Smooth muscle cell (in vitro differentiated cells): ENCODE measurements around the gene KRTAP12-4. TPM values are rescaled to one million over a fixed set of nuclear protein-coding genes. Genes with fewer than 3 reads are reported as not detected.

ENCODE experiments used
- DNase-seq: peaks from one replicate; lab custom pipeline; 2025; ENCODE audit not compliant: unreplicated experiment; lab: John Stamatoyannopoulos, UW
- H2AFZ ChIP-seq: fragments of 200-600 bp; sonication (generic); 2 replicates; pipeline ENCODE4 v1.6.0; 2016; ENCODE audit warnings: antibody characterized with exemption, low read depth, mild to moderate bottlenecking
- H3F3A ChIP-seq: fragments of 200-600 bp; sonication (generic); 2 replicates; pipeline ENCODE4 v1.6.0; 2017; ENCODE audit warnings: antibody characterized with exemption, low read depth
- H3K27ac ChIP-seq: fragments of 200-600 bp; sonication (generic); 2 replicates; pipeline ENCODE4 v1.5.1; 2016; ENCODE audit warnings: low read depth, mild to moderate bottlenecking
- H3K27me3 ChIP-seq: fragments of 200-600 bp; sonication (generic); 2 replicates; pipeline ENCODE4 v1.6.1; 2016; ENCODE audit warnings: low read depth, mild to moderate bottlenecking
- H3K36me3 ChIP-seq: fragments of 200-600 bp; sonication (generic); 2 replicates; pipeline ENCODE4 v1.5.1; 2016; ENCODE audit warnings: low read depth
- H3K4me1 ChIP-seq: fragments of 200-600 bp; sonication (generic); 2 replicates; pipeline ENCODE4 v1.5.1; 2016; ENCODE audit warnings: low read depth
- H3K4me2 ChIP-seq: fragments of 200-600 bp; sonication (generic); 2 replicates; pipeline ENCODE4 v1.6.0; 2016; ENCODE audit warnings: mild to moderate bottlenecking
- H3K4me3 ChIP-seq: fragments of 200-600 bp; sonication (generic); 2 replicates; pipeline ENCODE4 v1.5.1; 2016; ENCODE audit warnings: mild to moderate bottlenecking
- H3K79me2 ChIP-seq: fragments of 200-600 bp; sonication (generic); 2 replicates; pipeline ENCODE4 v1.6.0; 2016; ENCODE audit warnings: low read depth, mild to moderate bottlenecking
- H3K9ac ChIP-seq: fragments of 200-600 bp; sonication (generic); 2 replicates; pipeline ENCODE4 v1.6.0; 2016; ENCODE audit warnings: low read depth
- H3K9me3 ChIP-seq: fragments of 200-600 bp; sonication (generic); replicated peaks from 2 replicates; pipeline ENCODE4 v1.5.1; 2016; ENCODE audit warnings: low read depth
- H4K20me1 ChIP-seq: fragments of 200-600 bp; sonication (generic); 2 replicates; pipeline ENCODE4 v1.6.0; 2016; ENCODE audit warnings: low read depth
- CTCF ChIP-seq: fragments of 200-600 bp; sonication (generic); IDR thresholded peaks from 2 replicates; pipeline ENCODE4 v1.5.1; 2017; ENCODE audit warnings: borderline replicate concordance, mild to moderate bottlenecking, antibody characterized with exemption; ENCODE audit not compliant: insufficient read depth, poor library complexity, severe bottlenecking
- WGBS: methylation state at CpG from one replicate; pipeline ENCODE4 v1.1.7; 2016; ENCODE audit warnings: low lambda C conversion rate; 5-methylcytosine and 5-hydroxymethylcytosine counted together
- polyA plus RNA-seq: library from polyadenylated mRNA; unstranded; fragments of >200 nt; fragmentation: Nextera tagmentation; extraction: Ambion mirVana; gene quantifications from 2 replicates; pipeline ENCODE4 v1.2.1, GENCODE V29; 2016
- total RNA-seq: library from RNA; depleted of rRNA; stranded (reverse); fragments of >200 nt; gene quantifications from 2 replicates; pipeline ENCODE4 v1.2.3, GENCODE V29; 2014

KRTAP12-4 gene
- total and polyA plus RNA-seq, 2 experiments from 2014 or later = not detected

DNA sequence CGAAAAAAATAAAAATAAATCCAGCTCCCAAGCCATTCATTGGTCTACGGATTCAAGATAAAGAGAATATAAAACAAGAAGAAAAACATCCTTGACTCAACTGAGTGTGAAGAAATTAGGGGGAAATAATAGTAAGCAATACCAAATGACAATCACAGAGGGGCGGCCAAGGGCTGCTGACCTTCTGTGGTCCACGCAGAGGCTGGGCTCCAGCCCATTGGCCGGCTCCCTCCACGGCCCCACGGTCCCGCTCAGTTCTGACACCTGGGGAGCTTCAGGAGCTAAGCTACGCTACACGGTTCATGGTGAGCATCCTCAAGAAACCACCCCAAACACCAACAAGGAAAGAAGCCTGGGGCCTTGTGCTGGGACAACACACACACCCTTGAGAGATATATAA lies 42.1 kb upstream of the KRTAP12-4 start:
- H3K4me3 ChIP-seq = no peak overlapping the region
- no peak for TF ChIP-seq CTCF
- H3K36me3 ChIP-seq = no peaks in the 10 kb centered on the region
- no peaks in the 10 kb centered on the region for H3K27me3 ChIP-seq
- H3K4me2 ChIP-seq = no peak overlapping the region
- H3K27ac ChIP-seq = no peak overlapping the region
- no peaks in the 10 kb centered on the region for H3K9me3 ChIP-seq
- no peaks in the 10 kb centered on the region for H3K79me2 ChIP-seq
- H3K9ac ChIP-seq = no peak overlapping the region
- peaks cover 12% of the 10 kb centered on the region for H3F3A ChIP-seq
- no peak overlapping the region for H2AFZ ChIP-seq
- 84% methylated on average over 10 of the region's 10 CpGs for WGBS
- no peak for DNase-seq
- peaks cover 14% of the 10 kb centered on the region for H3K4me1 ChIP-seq
- no peaks in the 10 kb centered on the region for H4K20me1 ChIP-seq

DNA sequence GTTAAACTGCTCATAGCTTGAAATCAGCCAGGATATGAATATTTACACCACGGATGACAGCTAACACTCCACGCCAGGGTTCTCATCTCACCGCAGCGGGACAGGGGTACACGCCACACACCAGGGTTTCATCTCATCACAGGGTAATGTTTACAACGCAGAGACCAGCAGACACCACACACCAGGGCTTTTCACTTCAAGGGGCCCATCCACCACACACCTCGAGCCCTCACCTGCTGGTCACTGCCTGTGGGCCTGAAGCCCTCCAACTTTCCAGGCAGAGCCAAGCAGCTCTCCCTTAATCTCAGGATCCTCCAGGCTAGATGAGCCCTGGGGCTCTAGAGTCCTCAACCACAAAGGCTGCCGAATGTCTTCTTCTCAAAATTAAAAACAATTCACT lies 41.2 kb upstream of the KRTAP12-4 start:
- peaks cover 14% of the 10 kb centered on the region for H3K4me1 ChIP-seq
- no peak for TF ChIP-seq CTCF
- no peak overlapping the region for H2AFZ ChIP-seq
- H3K79me2 ChIP-seq = no peaks in the 10 kb centered on the region
- WGBS = 81% methylated on average over 8 of the region's 8 CpGs
- H4K20me1 ChIP-seq = no peaks in the 10 kb centered on the region
- no peak overlapping the region for H3K4me3 ChIP-seq
- no peak overlapping the region for H3K4me2 ChIP-seq
- H3K9me3 ChIP-seq = no peaks in the 10 kb centered on the region
- no peaks in the 10 kb centered on the region for H3K27me3 ChIP-seq
- DNase-seq = no peak
- H3K36me3 ChIP-seq = no peaks in the 10 kb centered on the region
- no peak overlapping the region for H3K27ac ChIP-seq
- H3F3A ChIP-seq = peaks cover 15% of the 10 kb centered on the region
- H3K9ac ChIP-seq = no peak overlapping the region

DNA sequence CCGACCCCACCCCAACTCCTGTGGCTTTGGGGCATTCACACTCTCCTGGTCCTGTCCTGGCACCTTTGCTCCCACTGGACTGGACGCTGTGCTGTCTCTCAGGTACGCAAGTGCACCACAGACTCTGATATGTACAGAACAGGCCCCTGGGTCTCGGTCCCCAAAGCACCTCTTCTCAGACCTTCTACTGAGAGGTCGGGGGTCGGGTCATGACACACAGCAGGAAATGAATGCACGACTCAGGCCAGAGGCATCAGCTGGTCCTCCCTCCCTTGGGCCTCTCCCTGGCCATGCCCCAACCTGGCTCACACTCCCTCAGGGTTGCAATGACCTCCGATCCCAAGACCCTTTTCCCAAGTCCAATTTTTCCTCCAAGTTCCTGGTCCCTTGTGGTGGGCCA lies 40.7 kb upstream of the KRTAP12-4 start:
- no peak for TF ChIP-seq CTCF
- Histone ChIP-seq H3K36me3 (no peaks in the 10 kb centered on the region), H3K27ac (no peak overlapping the region), H3K4me2 (no peak overlapping the region), H3K9me3 (no peaks in the 10 kb centered on the region), H3K9ac (no peak overlapping the region), H4K20me1 (no peaks in the 10 kb centered on the region), H3F3A (peaks cover 15% of the 10 kb centered on the region), H2AFZ (no peak overlapping the region), H3K27me3 (no peaks in the 10 kb centered on the region), H3K4me1 (peaks cover 14% of the 10 kb centered on the region), H3K79me2 (no peaks in the 10 kb centered on the region), H3K4me3 (no peak overlapping the region)
- no peak for DNase-seq
- 86% methylated on average over 8 of the region's 8 CpGs for WGBS

- H3K9ac ChIP-seq = no peak overlapping the region
- TF ChIP-seq CTCF = no peak
- H3K36me3 ChIP-seq = no peaks in the 10 kb centered on the region
- H3F3A ChIP-seq = peaks cover 15% of the 10 kb centered on the region
- no peaks in the 10 kb centered on the region for H3K27me3 ChIP-seq
- no peak for DNase-seq
- no peak overlapping the region for H2AFZ ChIP-seq
- H3K9me3 ChIP-seq = no peaks in the 10 kb centered on the region
- peaks cover 14% of the 10 kb centered on the region for H3K4me1 ChIP-seq
- no peak overlapping the region for H3K4me3 ChIP-seq
- H4K20me1 ChIP-seq = no peaks in the 10 kb centered on the region
- WGBS = 87% methylated on average over 11 of the region's 11 CpGs
- no peak overlapping the region for H3K27ac ChIP-seq
- H3K79me2 ChIP-seq = no peaks in the 10 kb centered on the region
- H3K4me2 ChIP-seq = no peak overlapping the region
Observed at GRCh38 chr21:44694776-44695175, 40.3 kb upstream of the KRTAP12-4 start.
